ENCODE data around the gene MRI1.
"Not testable (repeated sequence)": the region's sequence is repeated elsewhere in the genome, so short reads cannot be mapped to it uniquely, and the experiment has no call there.

MRI1 gene

GRCh38 chr19:13762635-13763235, 1.6 kb upstream of the MRI1 start:
- DNase-seq, result no peak

- DNase-seq, result no peak
Measured at GRCh38 chr19:13763265-13763664, 1.1 kb upstream of the MRI1 start.

- peak in 1 of 2 experiments; percentile 20 for DNase-seq
Measured at GRCh38 chr19:13764821-13765394, 586 bp downstream of the MRI1 start.

GRCh38 chr19:13765395-13766094, 1.2 kb downstream of the MRI1 start:
- no peak for DNase-seq

- no peak for DNase-seq
Measured at GRCh38 chr19:13766095-13766481, 1.8 kb downstream of the MRI1 start.

GRCh38 chr19:13768510-13768909, 4.2 kb downstream of the MRI1 start:
- no peak for DNase-seq

GRCh38 chr19:13770013-13770635, 5.8 kb downstream of the MRI1 start:
- DNase-seq, result no peak

GRCh38 chr19:13774217-13775191, 10.2 kb downstream of the MRI1 start, which contains the start of gene C19orf53:
C19orf53 (plus strand) TSS chr19:13774456; CDS start chr19:13774478, 22 bp downstream.
- peak; percentile 74 to 84 for DNase-seq

GRCh38 chr19:13778398-13778797, 14.1 kb downstream of the MRI1 start:
- no peak for DNase-seq

- no peak for DNase-seq
Measured at GRCh38 chr19:13778847-13779246, 14.5 kb downstream of the MRI1 start.

- not testable (repeated sequence) for DNase-seq
Measured at GRCh38 chr19:13779794-13780193, 15.5 kb downstream of the MRI1 start.

- DNase-seq, result no peak
Measured at GRCh38 chr19:13781547-13781946, 17.2 kb downstream of the MRI1 start.

GRCh38 chr19:13782537-13782936, 18.2 kb downstream of the MRI1 start:
- no peak for DNase-seq

GRCh38 chr19:13783565-13784500, 19.5 kb downstream of the MRI1 start:
- peak; percentile 66 to 68 for DNase-seq

- peak in 1 of 2 experiments; percentile 33 for DNase-seq
Measured at GRCh38 chr19:13784731-13785452, 20.6 kb downstream of the MRI1 start.

- DNase-seq, result no peak
Measured at GRCh38 chr19:13788991-13789390, 24.7 kb downstream of the MRI1 start.

- no peak for DNase-seq
Measured at GRCh38 chr19:13790354-13790753, 26.0 kb downstream of the MRI1 start.

- not testable (repeated sequence) for DNase-seq
Measured at GRCh38 chr19:13793317-13793716, 29.0 kb downstream of the MRI1 start.

- no peak for DNase-seq
Measured at GRCh38 chr19:13794398-13794756, 30.1 kb downstream of the MRI1 start.

GRCh38 chr19:13794757-13795589, 30.7 kb downstream of the MRI1 start, which contains the start of gene ZSWIM4:
ZSWIM4 (plus strand) TSS chr19:13795443; CDS start chr19:13795649, 206 bp downstream.
- DNase-seq, result peak; percentile 89 to 97

All from NCI-H526 (cell line).